Measurements from ENCODE around the gene ASCL1.

ASCL1 gene

DNA sequence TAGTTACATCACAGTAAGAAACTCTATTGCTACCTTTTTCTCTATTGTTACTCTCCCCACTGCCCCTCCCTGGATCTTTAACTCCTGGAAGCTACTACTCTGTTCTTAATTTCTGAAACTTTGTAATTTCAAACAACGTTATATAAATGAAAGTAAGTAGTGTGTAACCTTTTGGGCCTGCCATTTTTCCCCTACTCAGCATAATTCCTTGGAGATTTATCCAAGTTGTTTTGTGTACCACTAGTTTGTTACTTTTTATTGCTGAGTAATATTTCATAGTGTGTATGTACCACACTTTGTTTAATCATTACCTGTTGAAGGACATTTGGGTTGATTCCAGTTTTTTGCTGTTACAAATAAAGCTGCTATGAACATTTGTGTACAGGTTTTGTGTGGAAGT lies 37.9 kb downstream of the ASCL1 start:
- CTCF ChIA-PET: no interaction called here
- TF ChIP-seq, protein P1, sequence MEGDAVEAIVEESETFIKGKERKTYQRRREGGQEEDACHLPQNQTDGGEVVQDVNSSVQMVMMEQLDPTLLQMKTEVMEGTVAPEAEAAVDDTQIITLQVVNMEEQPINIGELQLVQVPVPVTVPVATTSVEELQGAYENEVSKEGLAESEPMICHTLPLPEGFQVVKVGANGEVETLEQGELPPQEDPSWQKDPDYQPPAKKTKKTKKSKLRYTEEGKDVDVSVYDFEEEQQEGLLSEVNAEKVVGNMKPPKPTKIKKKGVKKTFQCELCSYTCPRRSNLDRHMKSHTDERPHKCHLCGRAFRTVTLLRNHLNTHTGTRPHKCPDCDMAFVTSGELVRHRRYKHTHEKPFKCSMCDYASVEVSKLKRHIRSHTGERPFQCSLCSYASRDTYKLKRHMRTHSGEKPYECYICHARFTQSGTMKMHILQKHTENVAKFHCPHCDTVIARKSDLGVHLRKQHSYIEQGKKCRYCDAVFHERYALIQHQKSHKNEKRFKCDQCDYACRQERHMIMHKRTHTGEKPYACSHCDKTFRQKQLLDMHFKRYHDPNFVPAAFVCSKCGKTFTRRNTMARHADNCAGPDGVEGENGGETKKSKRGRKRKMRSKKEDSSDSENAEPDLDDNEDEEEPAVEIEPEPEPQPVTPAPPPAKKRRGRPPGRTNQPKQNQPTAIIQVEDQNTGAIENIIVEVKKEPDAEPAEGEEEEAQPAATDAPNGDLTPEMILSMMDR (IDR thresholded peaks at IDR 0.05; ENCODE audit: insufficient read depth, low read length, missing control alignments): no peak
- H3K4me3 ChIP-seq (ENCODE audit: low read depth, low read length): no peak overlapping the region
- DNase-seq (ENCODE audit: low read depth, low spot score): no peak
- POLR2A ChIA-PET: no interaction called here

Data from AG04449 (cell line).